Liver (tissue), 9 donors: ENCODE measurements around the gene KCND2. TPM values are rescaled to one million over a fixed set of nuclear protein-coding genes. Genes with fewer than 3 reads are reported as not detected.

Experiments
- DNase-seq: peaks from one replicate; pipeline ENCODE4 v3.0.0-alpha.2; 2017; ENCODE audit warnings: low spot score
- H3K27ac ChIP-seq, 2 donors: one replicate each; pipeline ENCODE4 v1.7.0; 2013; ENCODE audit warnings: inconsistent platforms in 2 of 2, low read length in 2 of 2, control low read depth in 1 of 2, low read depth in 1 of 2, mild to moderate bottlenecking in 1 of 2
- H3K27me3 ChIP-seq, 4 donors: one replicate each; pipeline versions ENCODE4 v1.6.1 to v1.7.0; 2013; ENCODE audit warnings: low read length in 3 of 4, inconsistent platforms in 1 of 4, mild to moderate bottlenecking in 1 of 4, moderate library complexity in 1 of 4; ENCODE audit not compliant: control insufficient read depth in 4 of 4, insufficient read depth in 4 of 4
- H3K36me3 ChIP-seq, 4 donors: one replicate each; pipeline versions ENCODE4 v1.6.1 to v1.7.0; 2013; ENCODE audit warnings: low read length in 3 of 4, mild to moderate bottlenecking in 3 of 4, low read depth in 1 of 4, moderate library complexity in 1 of 4; ENCODE audit not compliant: control insufficient read depth in 4 of 4, insufficient read depth in 3 of 4
- H3K4me1 ChIP-seq, 4 donors: one replicate each; pipeline versions ENCODE4 v1.6.1 to v1.7.0; 2013; ENCODE audit warnings: low read length in 3 of 4, mild to moderate bottlenecking in 3 of 4, moderate library complexity in 1 of 4; ENCODE audit not compliant: control insufficient read depth in 4 of 4, insufficient read depth in 4 of 4
- H3K4me3 ChIP-seq, 3 donors: one replicate each; pipeline versions ENCODE4 v1.6.1 to v1.7.0; 2013; ENCODE audit warnings: low read length in 3 of 3, control low read depth in 1 of 3, low read depth in 1 of 3, mild to moderate bottlenecking in 1 of 3
- H3K9ac ChIP-seq, 2 donors: one replicate each; pipeline ENCODE4 v1.7.0; 2013; ENCODE audit warnings: low read length in 2 of 2, mild to moderate bottlenecking in 2 of 2, moderate library complexity in 2 of 2, control low read depth in 1 of 2, low read depth in 1 of 2
- H3K9me3 ChIP-seq, 4 donors: one replicate each; pipeline versions ENCODE4 v1.6.1 to v1.7.0; 2013; ENCODE audit warnings: low read length in 3 of 4; ENCODE audit not compliant: control insufficient read depth in 4 of 4
- ATF3 ChIP-seq: IDR thresholded peaks from 2 replicates; pipeline ENCODE4 v1.6.1; 2016; ENCODE audit warnings: antibody characterized with exemption
- CTCF ChIP-seq: fragments of 150-350 bp; IDR thresholded peaks from 2 replicates; pipeline ENCODE4 v1.5.1; 2017; ENCODE audit warnings: improper control_type of control experiment, low read depth, low read length; ENCODE audit not compliant: missing input control
- EGR1 ChIP-seq, 2 donors: IDR thresholded peaks; 2 replicates each; pipeline ENCODE4 v1.6.1; 2016 to 2018; ENCODE audit warnings: antibody characterized with exemption in 2 of 2, low read depth in 2 of 2
- FOXA1 ChIP-seq: IDR thresholded peaks from 2 replicates; pipeline ENCODE4 v1.6.1; 2016; ENCODE audit warnings: antibody characterized with exemption
- FOXA2 ChIP-seq: IDR thresholded peaks from 2 replicates; pipeline ENCODE4 v1.6.1; 2016; ENCODE audit warnings: antibody characterized with exemption
- GABPA ChIP-seq, 2 donors: IDR thresholded peaks in 1 of 2; conservative IDR thresholded peaks in 1 of 2; 2 replicates each; pipeline ENCODE4 v1.6.1; 2016; ENCODE audit warnings: antibody characterized with exemption in 2 of 2, mild to moderate bottlenecking in 1 of 2, moderate library complexity in 1 of 2
- HNF4A ChIP-seq, 2 donors: conservative IDR thresholded peaks; 2 replicates each; pipeline ENCODE4 v1.6.1; 2016; ENCODE audit warnings: antibody characterized with exemption in 2 of 2, mild to moderate bottlenecking in 2 of 2
- HNF4G ChIP-seq: IDR thresholded peaks from 2 replicates; pipeline ENCODE4 v1.6.1; 2016; ENCODE audit warnings: antibody characterized with exemption
- JUND ChIP-seq, 2 donors: IDR thresholded peaks; 2 replicates each; pipeline ENCODE4 v1.6.1; 2016; ENCODE audit warnings: antibody characterized with exemption in 2 of 2
- NR2F2 ChIP-seq: IDR thresholded peaks from 2 replicates; pipeline ENCODE4 v1.6.1; 2016; ENCODE audit warnings: antibody characterized with exemption
- RAD21 ChIP-seq, 2 donors: IDR thresholded peaks; 2 replicates each; pipeline ENCODE4 v1.6.1; 2016; ENCODE audit warnings: antibody characterized with exemption in 2 of 2, mild to moderate bottlenecking in 2 of 2
- REST ChIP-seq: IDR thresholded peaks from 2 replicates; pipeline ENCODE4 v1.6.1; 2016; ENCODE audit warnings: antibody characterized with exemption, mild to moderate bottlenecking
- RXRA ChIP-seq, 2 donors: IDR thresholded peaks; 2 replicates each; pipeline ENCODE4 v1.6.1; 2017 to 2018; ENCODE audit warnings: antibody characterized with exemption in 2 of 2, mild to moderate bottlenecking in 1 of 2
- SP1 ChIP-seq: IDR thresholded peaks from 2 replicates; pipeline ENCODE4 v1.6.1; 2018; ENCODE audit warnings: antibody characterized with exemption, mild to moderate bottlenecking
- TAF1 ChIP-seq: conservative IDR thresholded peaks from 2 replicates; pipeline ENCODE4 v1.6.1; 2016; ENCODE audit warnings: antibody characterized with exemption, mild to moderate bottlenecking
- YY1 ChIP-seq: IDR thresholded peaks from 2 replicates; pipeline ENCODE4 v1.6.1; 2016; ENCODE audit warnings: antibody characterized with exemption, mild to moderate bottlenecking
- ZBTB33 ChIP-seq: IDR thresholded peaks from 2 replicates; pipeline ENCODE4 v1.6.1; 2016; ENCODE audit warnings: antibody characterized with exemption
- WGBS: extraction: QIAGEN DNeasy Blood & Tissue Kit; methylation state at CpG from one replicate; pipeline ENCODE4 v1.1.7; 2013; 5-methylcytosine and 5-hydroxymethylcytosine counted together
- polyA plus RNA-seq, 2 donors: library from polyadenylated mRNA; stranded (reverse) in 1 of 2; unstranded in 1 of 2; fragments of 200-250 nt in 1 of 2; fragments of >200 nt in 1 of 2; fragmentation: Nextera tagmentation in 1 of 2; extraction: Ambion mirVana in 1 of 2; gene quantifications; one replicate each; pipeline versions ENCODE4 v1.2.1 to v1.2.3, GENCODE V29; 2013 to 2015
- total RNA-seq, 2 donors: library from RNA; depleted of rRNA; stranded (reverse); fragments of >200 nt; gene quantifications; one replicate each; pipeline ENCODE4 v1.2.3, GENCODE V29; 2014
- TF ChIP-seq, protein P1 (sequence below): IDR thresholded peaks from 2 replicates; pipeline ENCODE4 v1.6.1; 2016; ENCODE audit warnings: antibody characterized with exemption
- donor health status: healthy.
- donor health status: healthy.
- donor health status: healthy.
- donor health status: healthy.
- donor health status: healthy.

KCND2 gene
- total and polyA plus RNA-seq, 4 donors, result 0.02 to 0.22 (median 0.07) TPM

GRCh38 chr7:120404042-120404441 is 131.1 kb downstream of the KCND2 start:
- no peak for DNase-seq
- Histone ChIP-seq H3K9ac (no peak overlapping the region), H3K4me1 (no peaks in the 10 kb centered on the region), H3K9me3 (no peaks in the 10 kb centered on the region), H3K4me3 (no peak overlapping the region), H3K27ac (no peak overlapping the region), H3K36me3 (no peaks in the 10 kb centered on the region), H3K27me3 (no peaks in the 10 kb centered on the region)
- no peak for TF ChIP-seq FOXA1
- TF ChIP-seq RXRA (IDR thresholded peaks at IDR 0.05), result no peak
- TF ChIP-seq GABPA (IDR thresholded peaks at IDR 0.05 in 1 of 2, conservative IDR thresholded peaks at IDR 0.05 in 1 of 2), result no peak
- TF ChIP-seq ATF3, result no peak
- TF ChIP-seq ZBTB33, result no peak
- no peak for TF ChIP-seq NR2F2
- TF ChIP-seq, protein P1, sequence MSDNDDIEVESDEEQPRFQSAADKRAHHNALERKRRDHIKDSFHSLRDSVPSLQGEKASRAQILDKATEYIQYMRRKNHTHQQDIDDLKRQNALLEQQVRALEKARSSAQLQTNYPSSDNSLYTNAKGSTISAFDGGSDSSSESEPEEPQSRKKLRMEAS, result no peak
- no peak for TF ChIP-seq HNF4G
- TF ChIP-seq HNF4A (conservative IDR thresholded peaks at IDR 0.05), result no peak
- 43% methylated on average over 1 of the region's 1 CpG for WGBS

- no peak for DNase-seq
- Histone ChIP-seq H3K4me3 (no peak overlapping the region), H3K27me3 (no peaks in the 10 kb centered on the region), H3K36me3 (no peaks in the 10 kb centered on the region), H3K9ac (no peak overlapping the region), H3K27ac (no peak overlapping the region), H3K4me1 (no peaks in the 10 kb centered on the region), H3K9me3 (no peaks in the 10 kb centered on the region)
- TF ChIP-seq, protein P1, result no peak
- TF ChIP-seq FOXA1 (no peak), REST (no peak), TAF1 (no peak), GABPA (IDR thresholded peaks at IDR 0.05 in 1 of 2, conservative IDR thresholded peaks at IDR 0.05 in 1 of 2) (no peak), ZBTB33 (no peak), CTCF (no peak), RAD21 (IDR thresholded peaks at IDR 0.05) (no peak), RXRA (IDR thresholded peaks at IDR 0.05) (no peak), EGR1 (IDR thresholded peaks at IDR 0.05; ENCODE audit: low read depth in 2 of 2) (no peak), FOXA2 (no peak), HNF4A (conservative IDR thresholded peaks at IDR 0.05) (no peak), YY1 (no peak), HNF4G (no peak), SP1 (no peak), JUND (IDR thresholded peaks at IDR 0.05) (no peak), NR2F2 (no peak), ATF3 (no peak)
Measured at GRCh38 chr7:120405652-120406051, 132.7 kb downstream of the KCND2 start.
